HepG2 (cell line): Measurements from ENCODE around the gene AGAP1. TPM values are rescaled to one million over a fixed set of nuclear protein-coding genes. Genes with fewer than 3 reads are reported as not detected.

ENCODE experiments used
- FOXA1 ChIP-seq, 2 experiments: fragments of 450-650 bp in 1 of 2; sonication (generic) in 1 of 2; formaldehyde crosslinking in 1 of 2; IDR thresholded peaks; 2 replicates each; pipeline versions ENCODE4 v1.4.0 to v1.6.1; 2016 to 2020; ENCODE audit warnings: missing genetic modification reagents in 1 of 2
- GTF2F1 ChIP-seq: fragments of 150-350 bp; IDR thresholded peaks from 2 replicates; pipeline ENCODE4 v1.6.1; 2014; ENCODE audit warnings: low read length
- HHEX ChIP-seq: IDR thresholded peaks from 2 replicates; pipeline ENCODE4 v1.6.1; 2016; ENCODE audit warnings: control low read depth
- MLXIP ChIP-seq: sonication (generic); formaldehyde crosslinking; IDR thresholded peaks from 2 replicates; pipeline ENCODE4 v1.9.0; 2021; ENCODE audit warnings: missing genetic modification reagents, borderline replicate concordance
- MTA3 ChIP-seq: sonication (generic); formaldehyde crosslinking; IDR thresholded peaks from 2 replicates; pipeline ENCODE4 v1.4.0; 2020; ENCODE audit warnings: missing genetic modification reagents
- PATZ1 ChIP-seq: sonication (generic); formaldehyde crosslinking; IDR thresholded peaks from 2 replicates; pipeline ENCODE4 v1.4.0; 2020; ENCODE audit warnings: missing genetic modification reagents
- RAD21 ChIP-seq: fragments of 450-650 bp; formaldehyde crosslinking; IDR thresholded peaks from 2 replicates; pipeline ENCODE4 v1.5.0; 2020; ENCODE audit warnings: mild to moderate bottlenecking
- SALL2 ChIP-seq: sonication (generic); formaldehyde crosslinking; IDR thresholded peaks from 2 replicates; pipeline ENCODE4 v1.8.1; 2023; ENCODE audit warnings: mild to moderate bottlenecking, missing genetic modification reagents, inconsistent platforms
- SOX13 ChIP-seq, 3 experiments: fragments of 450-650 bp in 1 of 3; sonication (generic) in 1 of 3; formaldehyde crosslinking in 1 of 3; IDR thresholded peaks in 2 of 3; conservative IDR thresholded peaks in 1 of 3; 2 replicates each; pipeline versions ENCODE4 v1.5.0 to v1.6.1; 2016 to 2020; ENCODE audit warnings: antibody characterized with exemption in 1 of 3, mild to moderate bottlenecking in 1 of 3, missing compliant biosample characterization in 1 of 3, missing genetic modification reagents in 1 of 3, moderate library complexity in 1 of 3
- ZBTB46 ChIP-seq: sonication (generic); formaldehyde crosslinking; IDR thresholded peaks from 2 replicates; pipeline ENCODE4 v1.4.0; 2020; ENCODE audit warnings: mild to moderate bottlenecking, missing genetic modification reagents, borderline replicate concordance
- ZGPAT ChIP-seq: IDR thresholded peaks from 2 replicates; pipeline ENCODE4 v1.6.1; 2016; ENCODE audit warnings: mild to moderate bottlenecking
- ZNF143 ChIP-seq: sonication (generic); formaldehyde crosslinking; IDR thresholded peaks from 2 replicates; pipeline ENCODE4 v1.4.0; 2020; ENCODE audit warnings: missing genetic modification reagents
- ZNF160 ChIP-seq: sonication (generic); formaldehyde crosslinking; IDR thresholded peaks from 2 replicates; pipeline ENCODE4 v1.8.0; 2022; ENCODE audit warnings: mild to moderate bottlenecking, inconsistent platforms, missing genetic modification reagents
- ZNF292 ChIP-seq: sonication (generic); formaldehyde crosslinking; IDR thresholded peaks from 2 replicates; pipeline ENCODE4 v1.8.1; 2022; ENCODE audit warnings: mild to moderate bottlenecking, low read depth, missing genetic modification reagents, borderline replicate concordance
- ZNF414 ChIP-seq: sonication (generic); formaldehyde crosslinking; IDR thresholded peaks from 2 replicates; pipeline ENCODE4 v1.5.0; 2020; ENCODE audit warnings: missing genetic modification reagents
- ZNF615 ChIP-seq: sonication (generic); formaldehyde crosslinking; IDR thresholded peaks from 2 replicates; pipeline ENCODE4 v1.5.0; 2020; ENCODE audit warnings: mild to moderate bottlenecking, missing genetic modification reagents, borderline replicate concordance
- ZNF660 ChIP-seq: sonication (generic); formaldehyde crosslinking; IDR thresholded peaks from 2 replicates; pipeline ENCODE4 v1.5.1; 2020; ENCODE audit warnings: mild to moderate bottlenecking, low read depth, missing genetic modification reagents, borderline replicate concordance
- ZNF703 ChIP-seq: sonication (generic); formaldehyde crosslinking; IDR thresholded peaks from 2 replicates; pipeline ENCODE4 v1.5.1; 2020; ENCODE audit warnings: missing genetic modification reagents, mild to moderate bottlenecking, moderate library complexity, borderline replicate concordance
- polyA plus RNA-seq, 8 experiments: library from polyadenylated mRNA; depleted of rRNA in 3 of 8; stranded (reverse) in 7 of 8; unstranded in 1 of 8; fragments of >200 nt; fragmentation: Illumina TruSeq in 4 of 8; extraction: Trizol in 4 of 8; gene quantifications; 2 replicates each; pipeline versions ENCODE4 v1.2.1 to v1.2.3, GENCODE V29; 2011 to 2016; ENCODE audit warnings: low read depth in 4 of 8, missing spikeins in 1 of 8, mixed read lengths in 1 of 8; ENCODE audit not compliant: insufficient read depth in 1 of 8
- total RNA-seq, 5 experiments: library from RNA; depleted of rRNA; stranded (reverse); fragments of >200 nt; fragmentation: Illumina TruSeq; extraction: Trizol; gene quantifications; 2 replicates each; pipeline ENCODE4 v1.2.3, GENCODE V29; 2016; ENCODE audit warnings: low read depth in 1 of 5
- TF ChIP-seq, protein P1 (sequence below): sonication (generic); formaldehyde crosslinking; IDR thresholded peaks from 2 replicates; pipeline ENCODE4 v1.4.0; 2020; ENCODE audit warnings: missing genetic modification reagents

Gene AGAP1
- total and polyA plus RNA-seq, 2 of the 13 experiments (the other 11 are each of a cell fraction or from before 2014, with no cell fraction given), result 21.2 to 32.7 TPM

- no peak for TF ChIP-seq ZBTB46
- TF ChIP-seq HHEX, result no peak
- peak; percentile 51; the same call in 1 of the 2 replicates for TF ChIP-seq PATZ1 (CRISPR knock-in tag)
- TF ChIP-seq ZGPAT (CRISPR knock-in tag), result peak; percentile 56
- no peak for TF ChIP-seq ZNF160 (CRISPR knock-in tag)
- no peak for TF ChIP-seq SALL2
- TF ChIP-seq ZNF414, result no peak
- peak; percentile 18; the same call in 1 of the 2 replicates for TF ChIP-seq ZNF292 (CRISPR knock-in tag)
- TF ChIP-seq, protein P1, sequence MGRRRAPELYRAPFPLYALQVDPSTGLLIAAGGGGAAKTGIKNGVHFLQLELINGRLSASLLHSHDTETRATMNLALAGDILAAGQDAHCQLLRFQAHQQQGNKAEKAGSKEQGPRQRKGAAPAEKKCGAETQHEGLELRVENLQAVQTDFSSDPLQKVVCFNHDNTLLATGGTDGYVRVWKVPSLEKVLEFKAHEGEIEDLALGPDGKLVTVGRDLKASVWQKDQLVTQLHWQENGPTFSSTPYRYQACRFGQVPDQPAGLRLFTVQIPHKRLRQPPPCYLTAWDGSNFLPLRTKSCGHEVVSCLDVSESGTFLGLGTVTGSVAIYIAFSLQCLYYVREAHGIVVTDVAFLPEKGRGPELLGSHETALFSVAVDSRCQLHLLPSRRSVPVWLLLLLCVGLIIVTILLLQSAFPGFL (CRISPR knock-in tag), result no peak
- no peak for TF ChIP-seq FOXA1 (IDR thresholded peaks at IDR 0.05)
- TF ChIP-seq FOXA1 (CRISPR knock-in tag; IDR thresholded peaks at IDR 0.05), result peak; percentile 65; the same call in 1 of the 2 replicates
- no peak for TF ChIP-seq MTA3 (CRISPR knock-in tag)
- no peak for TF ChIP-seq ZNF615 (CRISPR knock-in tag)
- TF ChIP-seq ZNF143 (CRISPR knock-in tag), result no peak
- no peak for TF ChIP-seq RAD21 (CRISPR knock-in tag)
- no peak for TF ChIP-seq ZNF703 (CRISPR knock-in tag)
- no peak for TF ChIP-seq MLXIP (CRISPR knock-in tag)
- no peak for TF ChIP-seq GTF2F1
- no peak for TF ChIP-seq SOX13 (IDR thresholded peaks at IDR 0.05)
- TF ChIP-seq SOX13 (CRISPR knock-in tag; conservative IDR thresholded peaks at IDR 0.05 in 1 of 2, IDR thresholded peaks at IDR 0.05 in 1 of 2), result no peak; a peak in 2 of 4 replicates
- no peak for TF ChIP-seq ZNF660
These were observed 430.8 kb downstream of the AGAP1 start (continued) for GRCh38 chr2:235924675-235925063.
